Right ventricle myocardium superior (tissue), 1 donor: ENCODE results near the gene SEMA5A. TPM values are rescaled to one million over a fixed set of nuclear protein-coding genes. Genes with fewer than 3 reads are reported as not detected.

Experiments used
- ATAC-seq: fragments of 200-7000 bp; cut with Tn5 transposase; one replicate; pipeline ENCODE4 v1.9.1; 2020; ENCODE audit warnings: mild to moderate bottlenecking; ENCODE audit not compliant: poor library complexity
- DNase-seq: peaks from one replicate; pipeline ENCODE4 v3.0.0-alpha.2; 2020
- intact Hi-C: fragments of 100-400 bp; cut with DNase I; formaldehyde crosslinking; loops from one replicate; pipeline ENCODE4 v1.11.2; 2022
- total RNA-seq: library from RNA; stranded (reverse); fragmentation: NEBNext Ultra II Directional; extraction: Animal tissue kit (Norgen Biotek cat#: 25700); gene quantifications from one replicate; pipeline ENCODE4 v1.2.1, GENCODE V29; 2021
- donor health status: DM: no; HTN: yes; CAD: no; lungs with severe emphysema.

SEMA5A gene
- total RNA-seq, 1 donor from 2014 or later, result 27.1 TPM

GRCh38 chr5:9057406-9058000, 488.4 kb downstream of the SEMA5A start:
- no peak for DNase-seq
- no peak for ATAC-seq
- intact Hi-C loops, result no loop called here

GRCh38 chr5:9056046-9056445, 489.8 kb downstream of the SEMA5A start:
- ATAC-seq, result no peak
- no peak for DNase-seq
- intact Hi-C loops, result no loop called here

DNA sequence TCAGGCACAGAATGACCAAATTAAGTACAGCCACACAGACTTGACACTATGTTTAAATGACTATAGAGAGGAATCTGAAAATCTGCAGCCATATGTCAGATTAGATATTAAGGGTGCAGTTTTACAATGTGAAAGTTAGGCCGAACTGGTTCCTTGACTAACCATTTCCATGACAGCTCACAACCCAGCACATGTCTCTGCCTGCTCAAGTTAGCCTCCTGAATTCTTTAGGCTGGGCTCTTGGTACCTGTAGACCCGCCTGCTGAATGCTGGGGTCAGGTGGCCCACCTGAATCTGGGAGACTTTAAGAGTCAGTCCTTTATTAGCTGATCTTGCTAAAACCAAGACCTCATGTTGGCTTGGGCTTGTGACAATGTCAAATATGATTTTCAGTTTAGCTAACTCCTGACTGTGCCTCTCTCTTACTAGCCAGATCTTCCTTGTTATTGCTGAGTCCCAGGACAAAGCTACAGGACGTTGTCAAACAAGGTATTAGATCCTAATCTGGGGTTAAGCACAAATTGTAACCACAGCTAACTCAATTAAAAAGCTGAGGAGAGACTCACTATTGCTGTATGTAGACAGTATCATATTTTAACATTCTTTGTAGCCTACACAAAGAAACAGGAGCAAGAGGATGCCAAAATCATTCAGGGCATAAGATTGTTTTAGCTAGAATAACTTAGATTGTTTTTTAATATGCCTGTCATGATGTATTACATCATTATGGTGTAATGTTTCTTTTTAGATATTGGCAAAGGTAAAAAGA, 490.9 kb downstream of the SEMA5A start:
- no peak for ATAC-seq

GRCh38 chr5:9054322-9054721, 491.6 kb downstream of the SEMA5A start:
- ATAC-seq, result no peak
- intact Hi-C loops, result no loop called here

More for the DNA sequence above, 490.9 kb downstream of the SEMA5A start:
- DNase-seq, result no peak
- intact Hi-C loops, result no loop called here

DNA sequence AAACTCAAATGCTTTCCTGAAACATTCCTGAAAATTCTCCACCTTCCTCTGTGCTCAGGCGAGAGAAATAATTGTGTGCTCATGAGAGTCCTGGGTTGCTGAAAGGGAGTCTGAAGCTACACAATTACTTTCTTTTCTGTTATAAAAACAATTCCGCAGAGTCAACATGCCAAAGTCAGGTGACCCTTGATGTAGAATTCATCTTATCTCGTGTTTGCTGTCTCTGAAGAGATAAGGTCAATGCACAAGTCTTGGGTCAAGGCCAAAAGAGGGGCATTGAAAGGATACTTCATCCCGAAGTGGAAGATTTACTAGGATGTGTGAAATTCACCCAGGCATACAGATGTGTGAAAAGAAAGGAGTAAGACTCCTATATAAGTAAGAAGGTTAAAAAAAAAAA, 493.5 kb downstream of the SEMA5A start:
- intact Hi-C loops, result no loop called here
- ATAC-seq, result no peak

More at GRCh38 chr5:9054322-9054721, 491.6 kb downstream of the SEMA5A start:
- no peak for DNase-seq

DNA sequence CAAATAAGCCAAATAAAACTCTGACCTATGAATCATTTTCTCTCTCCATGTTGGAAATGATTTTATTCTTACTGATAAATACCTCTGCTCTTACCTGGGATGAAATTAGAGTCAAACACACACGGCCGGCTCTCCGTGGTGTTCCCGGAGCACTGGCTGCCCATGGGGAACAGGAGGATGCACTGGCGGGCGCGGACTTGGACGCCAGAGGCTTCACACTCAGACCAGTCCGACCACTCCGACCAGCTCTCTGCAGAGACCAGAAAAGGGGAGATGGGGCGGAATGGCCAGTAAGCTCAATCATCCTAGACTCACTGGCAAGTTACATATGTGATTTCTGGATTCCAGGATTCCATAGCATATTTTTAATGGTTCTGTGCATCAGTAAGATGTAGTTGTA, 494.1 kb downstream of the SEMA5A start:
- ATAC-seq (no peak), DNase-seq (no peak)
- intact Hi-C loops, result no loop called here

More for the DNA sequence above, 493.5 kb downstream of the SEMA5A start:
- no peak for DNase-seq

DNA sequence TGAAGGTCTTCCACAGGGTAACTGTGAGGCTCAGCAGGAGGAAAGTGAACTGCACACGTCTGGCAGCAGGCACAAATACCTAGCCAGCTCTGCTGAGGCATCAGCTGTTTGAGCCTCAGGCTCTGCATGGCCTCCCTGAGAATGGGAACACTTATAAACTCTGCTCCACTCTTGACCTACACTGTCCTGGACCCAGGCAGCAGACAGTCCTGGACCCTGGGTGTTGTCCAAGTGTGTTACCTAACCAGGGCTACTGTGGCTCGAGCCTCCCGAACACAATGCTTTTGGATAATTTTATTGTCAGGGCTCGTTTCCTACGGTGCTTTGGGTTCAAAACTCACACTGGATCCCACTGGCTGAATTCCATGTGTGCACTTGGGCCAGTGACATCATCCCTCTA, 497.9 kb downstream of the SEMA5A start:
- intact Hi-C loops, result no loop called here
- no peak for DNase-seq
- no peak for ATAC-seq

GRCh38 chr5:9046756-9047481, 499.0 kb downstream of the SEMA5A start:
- intact Hi-C loops, result no loop called here
- DNase-seq (no peak), ATAC-seq (peak; percentile 18)

DNA sequence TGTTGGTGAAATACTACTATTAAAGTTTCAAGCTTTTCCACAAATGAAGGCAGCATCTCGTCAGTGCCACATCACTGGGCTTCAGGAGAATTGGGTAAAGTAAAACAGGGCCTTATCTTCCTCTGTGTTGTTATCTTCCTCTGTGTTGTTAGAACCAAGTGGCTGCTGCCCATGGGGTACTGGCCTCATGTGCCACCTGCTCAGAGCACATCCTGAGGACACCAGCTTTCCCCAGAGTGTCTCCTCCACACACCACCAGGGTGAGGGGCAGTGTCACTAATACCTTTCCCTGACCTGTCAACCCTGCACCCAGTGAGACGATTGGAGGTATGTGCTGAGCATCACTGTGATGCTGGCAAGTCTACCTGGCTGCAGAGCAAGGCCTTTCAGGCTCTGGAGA, 499.9 kb downstream of the SEMA5A start:
- DNase-seq, result no peak
- intact Hi-C loops, result no loop called here

GRCh38 chr5:9042241-9042640, 503.6 kb downstream of the SEMA5A start:
- DNase-seq (no peak), ATAC-seq (no peak)
- intact Hi-C loops, result no loop called here

More for the DNA sequence above, 499.9 kb downstream of the SEMA5A start:
- ATAC-seq, result no peak

DNA sequence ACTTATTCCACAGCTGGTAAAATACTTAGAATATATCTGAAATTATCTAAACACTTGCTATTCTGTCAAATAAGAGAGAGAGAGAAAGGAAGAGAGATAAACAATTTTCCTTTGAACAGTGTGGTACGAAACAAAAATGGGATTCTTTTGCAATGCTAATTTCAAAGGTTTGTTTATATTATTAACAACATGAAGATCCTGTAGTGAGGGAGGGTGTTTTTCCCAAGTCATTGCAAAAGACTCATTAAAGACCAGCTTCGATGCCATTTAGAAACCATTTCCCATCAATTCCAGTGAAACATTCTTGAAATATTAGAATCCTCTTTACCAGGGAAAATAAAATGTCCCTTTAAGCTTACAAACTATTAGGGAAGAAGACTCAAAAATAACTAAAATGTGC, 505.4 kb downstream of the SEMA5A start:
- intact Hi-C loops, result no loop called here
- ATAC-seq (no peak), DNase-seq (no peak)

DNA sequence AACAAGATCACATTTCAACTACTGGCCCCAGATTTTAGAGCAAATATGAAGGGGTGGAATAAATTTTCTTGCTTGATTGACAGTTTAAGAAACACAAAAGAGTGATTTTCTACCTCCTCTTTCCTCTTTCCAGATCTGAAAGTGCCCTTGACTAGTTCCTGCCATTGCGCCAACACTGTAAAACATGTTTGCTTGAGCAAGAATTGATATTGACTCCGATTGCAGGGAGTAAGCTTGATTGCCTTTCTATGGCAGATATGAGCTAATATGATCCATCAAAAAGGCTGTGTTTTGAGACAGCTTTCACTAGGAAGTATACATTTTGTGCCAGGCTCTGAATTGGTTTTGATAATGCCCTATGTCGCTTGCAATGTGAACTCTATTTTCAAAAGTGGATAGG, 508.8 kb downstream of the SEMA5A start:
- ATAC-seq, result no peak
- intact Hi-C loops, result no loop called here
- DNase-seq, result no peak

- intact Hi-C loops, result no loop called here
- DNase-seq (no peak), ATAC-seq (no peak)
These were observed 510.5 kb downstream of the SEMA5A start for GRCh38 chr5:9035346-9035745.

- no peak for ATAC-seq
- intact Hi-C loops, result no loop called here
These were observed 511.2 kb downstream of the SEMA5A start for GRCh38 chr5:9034649-9035048.

GRCh38 chr5:9033524-9033923, 512.4 kb downstream of the SEMA5A start:
- no peak for ATAC-seq
- intact Hi-C loops, result no loop called here
- DNase-seq, result no peak

More at GRCh38 chr5:9034649-9035048, 511.2 kb downstream of the SEMA5A start:
- no peak for DNase-seq

GRCh38 chr5:9025942-9026341, 519.9 kb downstream of the SEMA5A start:
- intact Hi-C loops, result no loop called here
- no peak for ATAC-seq
- DNase-seq, result no peak

DNA sequence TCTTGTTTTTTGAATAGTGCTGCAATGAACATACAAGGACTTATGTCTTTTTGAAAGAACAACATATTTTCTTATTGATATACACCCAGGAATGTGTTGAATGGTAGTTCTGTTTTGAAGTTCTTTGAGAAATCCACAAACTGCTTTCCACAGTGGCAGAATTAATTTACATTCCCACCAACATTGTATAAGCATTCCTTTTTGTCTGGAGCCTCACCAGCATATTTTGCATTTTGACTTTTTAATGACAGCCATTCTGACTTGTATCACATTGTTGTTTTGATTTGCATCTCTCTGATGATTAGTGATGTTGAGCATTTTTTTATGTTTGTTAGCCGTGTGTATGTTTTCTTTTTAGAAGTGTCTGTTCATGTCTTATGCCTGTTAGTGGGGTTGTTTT, 524.9 kb downstream of the SEMA5A start:
- DNase-seq (no peak), ATAC-seq (no peak)
- intact Hi-C loops, result no loop called here

DNA sequence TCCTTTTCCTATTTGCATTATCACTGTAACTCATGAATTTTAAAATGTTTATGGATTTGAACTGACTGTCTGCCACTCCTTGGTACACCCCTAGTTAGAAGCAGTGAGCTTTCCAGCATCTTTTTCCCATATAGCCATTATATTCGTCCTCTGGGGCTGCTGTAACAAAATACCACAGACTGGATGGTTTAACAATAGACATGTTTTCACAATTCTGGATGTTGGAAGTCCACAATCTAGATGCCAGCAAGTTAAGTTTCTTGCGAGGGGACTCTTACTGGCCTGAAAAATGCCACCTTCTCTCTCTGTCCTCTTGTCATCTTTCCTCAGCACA, 530.0 kb downstream of the SEMA5A start:
- no peak for ATAC-seq
- intact Hi-C loops, result no loop called here
- no peak for DNase-seq

GRCh38 chr5:9015260-9015936, 530.5 kb downstream of the SEMA5A start:
- ATAC-seq (no peak), DNase-seq (no peak)
- intact Hi-C loops, result no loop called here
